Measurements from ENCODE around the gene RBMY1J. TPM values are rescaled to one million over a fixed set of nuclear protein-coding genes. Genes with fewer than 3 reads are reported as not detected.
"Not testable (repeated sequence)": the region's sequence is repeated elsewhere in the genome, so short reads cannot be mapped to it uniquely, and the experiment has no call there.

The RBMY1J gene
- total RNA-seq, 1 experiment from 2014 or later: not detected

- no peaks in the 10 kb centered on the region for H3K9me3 ChIP-seq (ENCODE audit: low read depth, low read length, poor library complexity, severe bottlenecking)
- TF ChIP-seq EZH2 (IDR thresholded peaks at IDR 0.05; ENCODE audit: borderline replicate concordance, low read depth, low read length, poor library complexity, severe bottlenecking) (no peak), CTCF (conservative IDR thresholded peaks at IDR 0.05; ENCODE audit: low read depth, low read length) (no peak)
- no peak for DNase-seq (ENCODE audit: low spot score)
- BruUV-seq (replicated peaks): no TSS peak
- H3K27me3 ChIP-seq (replicated peaks; ENCODE audit: insufficient read depth, low read depth, low read length, poor library complexity): no peaks in the 10 kb centered on the region
- H3K27ac ChIP-seq (ENCODE audit: low read depth, low read length, poor library complexity, severe bottlenecking): no peak overlapping the region
- H3K4me3 ChIP-seq (ENCODE audit: low read depth, low read length, poor library complexity, severe bottlenecking): no peak overlapping the region
- POLR2A ChIA-PET (ENCODE audit: low non-redundant PET): no interaction called here
- intact Hi-C loops (cut with micrococcal nuclease; ENCODE audit: unreplicated experiment): no loop called here
- no peaks in the 10 kb centered on the region for H3K4me1 ChIP-seq (ENCODE audit: insufficient read depth, low read length, poor library complexity, severe bottlenecking)
- H3K36me3 ChIP-seq (ENCODE audit: insufficient read depth, low read length, poor library complexity, severe bottlenecking): no peaks in the 10 kb centered on the region
- CTCF ChIA-PET: no interaction called here
Observed at GRCh38 chrY:22373494-22373893, 29.7 kb upstream of the RBMY1J start.

DNA sequence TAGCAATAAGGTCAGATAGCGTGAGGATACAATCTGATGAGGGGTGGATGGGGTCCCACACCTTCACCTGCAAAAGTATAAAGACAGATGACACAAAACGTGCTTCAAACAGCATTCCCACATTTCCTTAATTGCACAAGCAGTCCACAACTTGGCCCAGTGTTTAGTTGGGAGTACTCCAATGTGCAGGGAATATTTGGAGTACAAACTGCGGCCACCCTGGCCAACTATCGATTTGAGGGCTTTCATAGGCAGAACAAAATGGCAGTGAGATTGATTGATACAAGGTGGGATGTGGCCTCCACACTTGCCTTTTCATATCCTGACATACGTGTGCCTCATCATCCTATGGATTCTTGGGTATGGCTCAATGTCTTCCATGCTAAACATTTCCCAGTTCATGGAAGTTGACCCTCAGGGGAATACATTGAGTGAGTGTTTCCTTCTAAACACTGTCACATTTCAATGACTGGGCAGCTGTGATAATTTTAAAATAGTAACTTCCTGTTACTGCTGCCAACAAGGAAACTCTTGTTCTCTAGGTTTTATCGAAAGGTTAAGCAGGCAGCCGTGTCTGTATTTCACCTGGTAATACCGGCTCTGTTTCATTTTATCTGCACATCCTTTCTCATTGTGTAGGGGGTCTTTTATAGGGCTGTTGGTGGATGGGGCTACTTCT lies 41.6 kb downstream of the RBMY1J start:
- H3K27ac ChIP-seq (ENCODE audit: low read depth, low read length, poor library complexity, severe bottlenecking); H3K4me1 ChIP-seq (ENCODE audit: insufficient read depth, low read length, poor library complexity, severe bottlenecking); H3K36me3 ChIP-seq (ENCODE audit: insufficient read depth, low read length, poor library complexity, severe bottlenecking); H3K27me3 ChIP-seq (replicated peaks; ENCODE audit: insufficient read depth, low read depth, low read length, poor library complexity); CTCF ChIA-PET; BruUV-seq (replicated peaks); H3K9me3 ChIP-seq (ENCODE audit: low read depth, low read length, poor library complexity, severe bottlenecking); intact Hi-C loops (cut with micrococcal nuclease; ENCODE audit: unreplicated experiment); H3K4me3 ChIP-seq (ENCODE audit: low read depth, low read length, poor library complexity, severe bottlenecking); DNase-seq (ENCODE audit: low spot score); POLR2A ChIA-PET (ENCODE audit: low non-redundant PET): not testable (repeated sequence)

DNA sequence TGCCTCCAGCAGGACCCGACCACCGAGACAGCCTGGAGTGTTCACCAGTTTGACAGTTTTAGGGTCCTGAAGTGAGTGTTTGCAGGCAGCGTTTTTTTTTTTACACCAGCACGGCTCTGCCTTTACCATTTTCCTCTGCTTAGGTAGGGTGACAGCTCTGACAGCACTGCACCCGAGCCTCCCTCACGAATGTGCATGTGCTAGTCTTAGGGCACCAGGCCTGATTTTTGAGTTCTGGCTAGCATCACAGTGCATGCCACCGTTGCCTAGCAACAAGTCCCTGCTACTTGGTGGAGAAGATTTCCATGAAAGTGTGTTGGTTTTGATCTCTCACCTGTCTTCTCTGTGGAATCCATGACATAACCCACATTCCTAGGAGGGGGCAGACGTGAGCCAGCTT lies 52.3 kb downstream of the RBMY1J start:
- DNase-seq (ENCODE audit: low spot score); H3K4me3 ChIP-seq (ENCODE audit: low read depth, low read length, poor library complexity, severe bottlenecking); H3K27me3 ChIP-seq (replicated peaks; ENCODE audit: insufficient read depth, low read depth, low read length, poor library complexity); CTCF ChIA-PET; H3K4me1 ChIP-seq (ENCODE audit: insufficient read depth, low read length, poor library complexity, severe bottlenecking); POLR2A ChIA-PET (ENCODE audit: low non-redundant PET); H3K9me3 ChIP-seq (ENCODE audit: low read depth, low read length, poor library complexity, severe bottlenecking); BruUV-seq (replicated peaks); intact Hi-C loops (cut with micrococcal nuclease; ENCODE audit: unreplicated experiment); H3K36me3 ChIP-seq (ENCODE audit: insufficient read depth, low read length, poor library complexity, severe bottlenecking); H3K27ac ChIP-seq (ENCODE audit: low read depth, low read length, poor library complexity, severe bottlenecking): not testable (repeated sequence)

- H3K9me3 ChIP-seq (ENCODE audit: low read depth, low read length, poor library complexity, severe bottlenecking); BruUV-seq (replicated peaks); intact Hi-C loops (cut with micrococcal nuclease; ENCODE audit: unreplicated experiment); H3K36me3 ChIP-seq (ENCODE audit: insufficient read depth, low read length, poor library complexity, severe bottlenecking); H3K4me1 ChIP-seq (ENCODE audit: insufficient read depth, low read length, poor library complexity, severe bottlenecking); H3K27ac ChIP-seq (ENCODE audit: low read depth, low read length, poor library complexity, severe bottlenecking); H3K4me3 ChIP-seq (ENCODE audit: low read depth, low read length, poor library complexity, severe bottlenecking); POLR2A ChIA-PET (ENCODE audit: low non-redundant PET); DNase-seq (ENCODE audit: low spot score); H3K27me3 ChIP-seq (replicated peaks; ENCODE audit: insufficient read depth, low read depth, low read length, poor library complexity); CTCF ChIA-PET: not testable (repeated sequence)
Observed at GRCh38 chrY:22461962-22462361, 58.8 kb downstream of the RBMY1J start.

Other genes with a start within 250 kb of the RBMY1J start
- not detected in 2 replicates for gene RBMY1F, start 220.5 kb upstream of the RBMY1J start, total RNA-seq (2021)